ENCODE measurements around the gene ATP10B.

The ATP10B gene

DNA sequence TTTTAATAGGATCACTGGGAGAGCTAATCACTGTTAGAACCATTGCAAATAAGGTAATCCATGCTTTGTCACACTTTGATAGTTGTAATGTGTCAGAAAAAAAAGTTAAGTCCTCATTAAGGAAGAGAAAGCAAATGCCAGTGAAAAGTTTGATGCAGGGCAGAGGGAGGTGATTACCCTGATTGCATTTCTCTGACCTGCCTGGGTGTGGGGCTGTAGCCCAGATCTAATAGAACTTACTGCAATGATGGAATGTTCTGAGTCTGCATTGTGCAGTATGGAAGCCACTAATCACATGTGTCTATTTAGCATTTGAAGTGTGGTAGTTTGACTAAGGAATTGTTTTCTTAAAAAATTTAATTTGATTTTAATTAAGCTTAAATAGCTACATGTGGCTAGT lies 202.7 kb downstream of the ATP10B start:
- TF ChIP-seq ZFX (IDR thresholded peaks at IDR 0.05) = no peak
- TF ChIP-seq, protein P1, sequence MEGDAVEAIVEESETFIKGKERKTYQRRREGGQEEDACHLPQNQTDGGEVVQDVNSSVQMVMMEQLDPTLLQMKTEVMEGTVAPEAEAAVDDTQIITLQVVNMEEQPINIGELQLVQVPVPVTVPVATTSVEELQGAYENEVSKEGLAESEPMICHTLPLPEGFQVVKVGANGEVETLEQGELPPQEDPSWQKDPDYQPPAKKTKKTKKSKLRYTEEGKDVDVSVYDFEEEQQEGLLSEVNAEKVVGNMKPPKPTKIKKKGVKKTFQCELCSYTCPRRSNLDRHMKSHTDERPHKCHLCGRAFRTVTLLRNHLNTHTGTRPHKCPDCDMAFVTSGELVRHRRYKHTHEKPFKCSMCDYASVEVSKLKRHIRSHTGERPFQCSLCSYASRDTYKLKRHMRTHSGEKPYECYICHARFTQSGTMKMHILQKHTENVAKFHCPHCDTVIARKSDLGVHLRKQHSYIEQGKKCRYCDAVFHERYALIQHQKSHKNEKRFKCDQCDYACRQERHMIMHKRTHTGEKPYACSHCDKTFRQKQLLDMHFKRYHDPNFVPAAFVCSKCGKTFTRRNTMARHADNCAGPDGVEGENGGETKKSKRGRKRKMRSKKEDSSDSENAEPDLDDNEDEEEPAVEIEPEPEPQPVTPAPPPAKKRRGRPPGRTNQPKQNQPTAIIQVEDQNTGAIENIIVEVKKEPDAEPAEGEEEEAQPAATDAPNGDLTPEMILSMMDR (conservative IDR thresholded peaks at IDR 0.05) = peak; percentile 64
- no peak overlapping the region for H3K27ac ChIP-seq

DNA sequence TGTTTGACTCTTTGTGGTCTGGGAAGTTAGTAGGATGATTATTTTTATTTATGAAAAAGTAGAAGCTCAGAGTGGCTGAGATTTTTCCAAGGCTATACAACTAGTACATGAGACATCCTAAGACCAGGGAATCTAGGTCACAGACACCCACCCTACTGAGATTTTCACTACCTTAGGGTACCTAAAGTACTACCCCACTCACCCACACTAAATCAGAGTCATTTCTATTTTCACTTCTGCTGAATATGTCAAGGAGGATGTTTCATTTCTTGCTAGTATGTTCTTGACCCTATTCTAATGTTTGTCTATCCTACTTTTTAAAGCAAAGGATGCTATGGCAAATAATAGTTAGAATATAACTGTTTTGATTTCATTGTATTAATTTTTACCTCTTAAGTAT lies 206.0 kb downstream of the ATP10B start:
- no peak overlapping the region for H3K27ac ChIP-seq

DNA sequence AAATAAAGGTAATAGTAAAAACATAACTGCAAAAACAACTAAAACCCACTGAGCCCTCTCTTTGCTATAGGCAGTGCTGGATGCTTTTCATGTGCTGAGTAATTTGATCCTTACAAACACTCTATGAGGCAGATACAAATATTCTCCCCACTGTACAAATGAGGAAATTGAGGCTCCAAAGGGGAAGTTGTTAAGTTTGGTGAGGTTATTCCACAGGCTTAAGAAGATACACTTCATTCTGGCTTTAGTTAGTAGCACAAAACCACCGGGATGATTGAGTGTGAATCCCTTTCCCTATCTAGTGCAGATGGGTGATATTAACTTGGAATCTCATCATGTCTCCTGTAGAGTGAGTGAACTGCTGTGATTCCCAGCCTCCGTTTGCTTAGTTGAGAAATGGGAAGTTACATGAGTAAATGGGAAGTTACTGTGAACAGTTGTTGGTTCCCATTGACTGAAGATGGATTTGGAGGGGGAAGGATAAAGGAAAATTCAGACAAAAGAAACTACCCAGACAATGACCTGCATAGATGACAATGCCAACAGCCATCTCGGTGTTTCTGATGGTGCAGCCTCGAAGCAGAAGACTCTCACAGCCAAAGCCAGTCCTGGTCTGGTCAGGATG lies 208.3 kb downstream of the ATP10B start:
- H3K27ac ChIP-seq = no peak overlapping the region
- no peak for TF ChIP-seq ZFX (IDR thresholded peaks at IDR 0.05)
- TF ChIP-seq, protein P1 (conservative IDR thresholded peaks at IDR 0.05) = no peak

More for the DNA sequence above, 206.0 kb downstream of the ATP10B start:
- no peak for TF ChIP-seq ZFX (IDR thresholded peaks at IDR 0.05)
- TF ChIP-seq, protein P1 (conservative IDR thresholded peaks at IDR 0.05) = no peak

DNA sequence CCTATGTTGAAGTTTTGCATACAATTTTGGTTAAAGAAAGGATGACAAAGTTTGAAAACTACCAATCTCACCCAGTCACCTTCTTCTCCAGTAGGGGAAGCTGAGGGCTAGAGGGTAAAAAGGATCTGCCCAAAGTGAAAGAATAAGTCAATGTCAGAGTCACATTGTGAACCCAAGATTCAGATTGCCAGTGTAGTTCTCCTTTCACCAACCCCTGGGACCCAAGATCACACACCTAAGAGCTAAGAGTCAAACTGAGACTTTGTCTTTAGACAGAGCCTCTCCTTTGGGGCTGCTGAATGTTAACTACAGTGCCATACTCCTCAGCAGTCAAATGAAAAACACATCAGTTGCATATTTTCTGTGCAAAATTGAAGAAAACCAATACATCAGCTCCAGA lies 210.6 kb downstream of the ATP10B start:
- TF ChIP-seq, protein P1 (conservative IDR thresholded peaks at IDR 0.05) = no peak
- TF ChIP-seq ZFX (IDR thresholded peaks at IDR 0.05) = no peak
- H3K27ac ChIP-seq = no peak overlapping the region

DNA sequence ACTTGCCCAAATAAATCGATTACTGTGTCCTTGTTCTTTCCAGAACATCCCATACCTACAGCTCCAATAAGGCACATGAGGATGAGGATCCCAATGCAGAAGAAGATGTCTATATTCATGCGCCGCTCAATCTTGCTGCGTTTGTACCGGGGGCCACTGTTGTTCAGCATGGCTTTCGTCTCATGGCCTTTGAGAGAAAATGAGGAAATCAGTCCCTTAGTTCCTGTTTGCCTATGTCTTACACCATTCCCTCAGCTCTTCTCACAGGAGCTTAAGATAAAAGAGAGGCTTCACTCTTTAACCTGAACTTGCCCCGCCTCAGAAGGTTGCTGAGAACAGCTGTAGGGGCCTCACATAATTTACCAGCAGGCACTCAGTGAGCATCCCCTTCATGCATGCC lies 211.6 kb downstream of the ATP10B start:
- TF ChIP-seq, protein P1 (conservative IDR thresholded peaks at IDR 0.05) = no peak
- TF ChIP-seq ZFX (IDR thresholded peaks at IDR 0.05) = no peak

DNA sequence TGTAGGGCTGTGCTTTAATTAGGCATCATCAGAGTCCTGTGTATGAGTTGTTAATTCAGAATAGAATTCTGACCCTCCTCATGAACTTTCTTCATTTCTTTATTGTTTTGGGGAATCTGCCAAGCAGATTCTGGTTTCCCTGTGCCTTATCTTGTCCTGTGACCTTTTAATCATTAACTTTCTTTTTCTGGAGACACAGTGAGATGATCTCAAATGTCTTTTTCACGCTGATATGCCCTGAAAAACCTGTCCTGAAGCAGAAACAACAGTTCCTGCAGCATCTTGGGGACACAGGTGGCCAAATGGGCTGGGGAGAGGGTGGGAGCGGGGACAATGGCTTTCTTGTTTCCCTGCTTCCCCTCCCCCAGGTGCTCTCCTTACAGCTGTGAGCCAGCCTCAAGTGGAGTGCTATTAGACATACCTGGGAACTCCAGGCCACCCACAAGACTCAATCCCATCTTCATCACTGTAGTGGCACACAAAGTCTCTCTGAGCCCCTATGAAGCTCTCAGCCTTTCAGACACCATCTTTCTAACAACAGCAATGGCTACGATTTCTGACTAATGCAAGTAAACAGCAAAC lies 213.8 kb downstream of the ATP10B start:
- TF ChIP-seq ZFX (IDR thresholded peaks at IDR 0.05) = no peak
- TF ChIP-seq, protein P1 (conservative IDR thresholded peaks at IDR 0.05) = no peak
- no peak overlapping the region for H3K27ac ChIP-seq

More for the DNA sequence above, 211.6 kb downstream of the ATP10B start:
- H3K27ac ChIP-seq = no peak overlapping the region

DNA sequence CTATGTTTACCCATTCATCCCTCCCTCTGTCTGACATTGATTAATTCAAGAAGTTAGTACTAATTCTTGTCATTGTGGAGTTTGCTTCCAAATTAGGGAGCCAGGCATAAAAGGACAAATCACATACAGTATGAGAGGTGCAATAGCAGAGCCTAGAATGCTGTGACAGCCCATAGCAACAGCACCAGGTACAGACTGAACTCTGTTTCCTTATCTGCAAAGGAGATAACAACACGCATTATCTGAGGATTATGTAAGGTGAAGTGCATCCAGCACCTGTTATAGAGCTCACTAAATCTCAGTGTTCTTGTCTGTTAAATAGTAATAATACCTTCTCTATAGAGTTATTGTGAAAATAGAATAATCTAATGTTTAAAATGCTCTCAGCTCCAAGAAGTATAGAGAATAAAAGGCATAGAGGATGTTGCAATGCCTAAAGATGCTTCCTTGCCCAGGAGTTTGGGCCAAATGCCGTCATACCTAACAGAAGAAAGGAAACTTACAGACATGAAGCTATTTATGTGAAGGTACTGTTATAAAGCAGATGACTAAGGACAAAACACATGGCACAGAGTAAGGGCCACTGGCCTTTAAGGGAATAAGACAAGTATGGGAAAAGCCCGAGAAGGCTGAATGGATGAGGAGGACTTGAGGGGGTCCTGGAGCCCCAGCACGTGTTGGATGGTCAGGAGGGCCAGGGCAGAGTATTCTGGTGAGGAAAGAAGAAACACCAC lies 214.5 kb downstream of the ATP10B start:
- no peak overlapping the region for H3K27ac ChIP-seq
- no peak for TF ChIP-seq ZFX (IDR thresholded peaks at IDR 0.05)
- TF ChIP-seq, protein P1 (conservative IDR thresholded peaks at IDR 0.05) = no peak
